ENCODE data around the gene RAB8B.
A peak's percentile ranks its signal among the peaks of the same experiment; 100 is the strongest.

RAB8B gene

GRCh38 chr15:63188926-63189871 is at the start of gene RAB8B:
RAB8B (plus strand) TSS chr15:63189606; CDS start chr15:63189625, 19 bp downstream.
- DNase-seq (ENCODE audit: low read depth, low spot score): no peak
- TF ChIP-seq POLR2AphosphoS5 (IDR thresholded peaks at IDR 0.05; ENCODE audit: borderline replicate concordance, low read depth, low read length): peak; percentile 75
- no peak for TF ChIP-seq EZH2 (IDR thresholded peaks at IDR 0.05)
- Histone ChIP-seq H3K9ac (ENCODE audit: insufficient read length) (peak within 1 kb of the TSS; percentile 77), H3K4me3 (peak within 1 kb of the TSS; percentile 90), H3K27ac (no peak within 1 kb of the TSS), H3K36me3 (ENCODE audit: insufficient read depth, low read length) (no peaks in the 10 kb centered on the region), H3K9me3 (ENCODE audit: low read depth, low read length) (no peaks in the 10 kb centered on the region)

GRCh38 chr15:63140936-63141335 is 48.5 kb upstream of the RAB8B start:
- H3K4me3 ChIP-seq: no peak overlapping the region
- no peak overlapping the region for H3K9ac ChIP-seq (ENCODE audit: insufficient read length)
- no peak for DNase-seq (ENCODE audit: low read depth, low spot score)
- no peak for TF ChIP-seq POLR2AphosphoS5 (IDR thresholded peaks at IDR 0.05; ENCODE audit: borderline replicate concordance, low read depth, low read length)
- no peak for TF ChIP-seq FOXP2 (optimal IDR thresholded peaks at IDR 0.05; ENCODE audit: control extremely low read depth, extremely low read length, insufficient read depth)
- no peak for TF ChIP-seq EZH2 (IDR thresholded peaks at IDR 0.05)
- H3K27ac ChIP-seq: no peak overlapping the region
- no peaks in the 10 kb centered on the region for H3K36me3 ChIP-seq (ENCODE audit: insufficient read depth, low read length)
- no peaks in the 10 kb centered on the region for H3K9me3 ChIP-seq (ENCODE audit: low read depth, low read length)

DNA sequence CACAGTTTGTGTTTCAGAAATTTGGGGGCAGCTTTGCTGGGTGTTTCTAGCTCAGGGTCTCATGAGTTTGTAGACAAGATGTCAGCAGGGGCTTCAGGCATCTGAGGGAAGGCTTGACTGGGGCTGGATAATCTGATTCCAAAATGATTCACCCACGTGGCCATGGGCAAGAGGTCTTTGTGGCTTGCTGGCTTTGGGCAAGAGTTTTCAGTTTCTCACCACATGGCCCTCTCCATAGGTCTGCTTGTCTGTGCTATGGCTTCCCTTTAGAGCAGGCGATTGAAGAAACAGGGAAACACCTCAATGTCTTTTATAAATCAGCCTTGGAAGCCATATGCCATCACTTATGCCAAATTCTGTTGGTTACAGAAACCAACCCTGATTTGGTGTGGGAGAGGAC is 44.0 kb upstream of the RAB8B start:
- Histone ChIP-seq H3K36me3 (ENCODE audit: insufficient read depth, low read length) (0 out of 2 replicates have a peak, but pooled peaks cover 2% of the 10 kb centered on the region), H3K27ac (no peak overlapping the region), H3K9me3 (ENCODE audit: low read depth, low read length) (no peaks in the 10 kb centered on the region), H3K4me3 (no peak overlapping the region), H3K9ac (ENCODE audit: insufficient read length) (no peak overlapping the region)
- no peak for DNase-seq (ENCODE audit: low read depth, low spot score)
- TF ChIP-seq EZH2 (IDR thresholded peaks at IDR 0.05) (no peak), FOXP2 (optimal IDR thresholded peaks at IDR 0.05; ENCODE audit: control extremely low read depth, extremely low read length, insufficient read depth) (no peak), POLR2AphosphoS5 (IDR thresholded peaks at IDR 0.05; ENCODE audit: borderline replicate concordance, low read depth, low read length) (no peak)

GRCh38 chr15:63146684-63147083 is 42.7 kb upstream of the RAB8B start:
- no peak overlapping the region for H3K4me3 ChIP-seq
- no peaks in the 10 kb centered on the region for H3K9me3 ChIP-seq (ENCODE audit: low read depth, low read length)
- H3K36me3 ChIP-seq (ENCODE audit: insufficient read depth, low read length): 0 out of 2 replicates have a peak, but pooled peaks cover 2% of the 10 kb centered on the region
- no peak for DNase-seq (ENCODE audit: low read depth, low spot score)
- TF ChIP-seq FOXP2 (optimal IDR thresholded peaks at IDR 0.05; ENCODE audit: control extremely low read depth, extremely low read length, insufficient read depth): no peak
- TF ChIP-seq EZH2 (IDR thresholded peaks at IDR 0.05): no peak
- no peak for TF ChIP-seq POLR2AphosphoS5 (IDR thresholded peaks at IDR 0.05; ENCODE audit: borderline replicate concordance, low read depth, low read length)
- no peak overlapping the region for H3K27ac ChIP-seq
- no peak overlapping the region for H3K9ac ChIP-seq (ENCODE audit: insufficient read length)

- Histone ChIP-seq H3K36me3 (ENCODE audit: insufficient read depth, low read length) (peaks cover 10% of the 10 kb centered on the region), H3K9ac (ENCODE audit: insufficient read length) (no peak overlapping the region), H3K27ac (no peak overlapping the region), H3K9me3 (ENCODE audit: low read depth, low read length) (no peaks in the 10 kb centered on the region), H3K4me3 (no peak overlapping the region)
- DNase-seq (ENCODE audit: low read depth, low spot score): no peak
- TF ChIP-seq POLR2AphosphoS5 (IDR thresholded peaks at IDR 0.05; ENCODE audit: borderline replicate concordance, low read depth, low read length) (no peak), FOXP2 (optimal IDR thresholded peaks at IDR 0.05; ENCODE audit: control extremely low read depth, extremely low read length, insufficient read depth) (no peak), EZH2 (IDR thresholded peaks at IDR 0.05) (no peak)
Measured at GRCh38 chr15:63151665-63152064, 37.7 kb upstream of the RAB8B start.

DNA sequence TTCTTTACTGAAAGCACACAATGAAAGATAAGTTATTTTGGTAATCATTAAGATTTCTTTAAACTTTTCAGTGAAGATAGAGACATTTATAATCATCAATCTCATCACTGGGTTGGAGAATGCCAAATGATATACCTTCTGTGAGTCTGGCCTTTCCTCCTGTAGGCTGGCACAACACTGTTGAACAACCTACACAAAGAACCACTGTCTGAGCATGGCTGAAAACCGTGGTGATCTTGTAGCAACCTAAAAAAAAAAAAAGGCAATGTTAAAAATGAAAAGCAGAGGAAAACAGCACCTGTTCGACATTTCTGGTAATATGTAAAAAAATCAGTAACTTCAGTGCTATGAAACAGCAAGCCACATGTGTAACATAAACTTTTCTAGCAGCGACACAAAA is 33.9 kb upstream of the RAB8B start:
- TF ChIP-seq EZH2 (IDR thresholded peaks at IDR 0.05) (no peak), POLR2AphosphoS5 (IDR thresholded peaks at IDR 0.05; ENCODE audit: borderline replicate concordance, low read depth, low read length) (no peak), FOXP2 (optimal IDR thresholded peaks at IDR 0.05; ENCODE audit: control extremely low read depth, extremely low read length, insufficient read depth) (no peak)
- H3K36me3 ChIP-seq (ENCODE audit: insufficient read depth, low read length): peaks cover 8% of the 10 kb centered on the region
- H3K9ac ChIP-seq (ENCODE audit: insufficient read length): peak overlapping the region; percentile 30
- H3K9me3 ChIP-seq (ENCODE audit: low read depth, low read length): no peaks in the 10 kb centered on the region
- peak overlapping the region; percentile 90 for H3K4me3 ChIP-seq
- no peak for DNase-seq (ENCODE audit: low read depth, low spot score)
- H3K27ac ChIP-seq: no peak overlapping the region

- H3K27ac ChIP-seq: peak overlapping the region; percentile 89; the same call in 1 of the 2 replicates
- TF ChIP-seq EZH2 (IDR thresholded peaks at IDR 0.05) (no peak), POLR2AphosphoS5 (IDR thresholded peaks at IDR 0.05; ENCODE audit: borderline replicate concordance, low read depth, low read length) (no peak), FOXP2 (optimal IDR thresholded peaks at IDR 0.05; ENCODE audit: control extremely low read depth, extremely low read length, insufficient read depth) (no peak)
- H3K36me3 ChIP-seq (ENCODE audit: insufficient read depth, low read length): peaks cover 8% of the 10 kb centered on the region
- H3K4me3 ChIP-seq: peak overlapping the region; percentile 90
- peak overlapping the region; percentile 80 for H3K9ac ChIP-seq (ENCODE audit: insufficient read length)
- H3K9me3 ChIP-seq (ENCODE audit: low read depth, low read length): no peaks in the 10 kb centered on the region
- DNase-seq (ENCODE audit: low read depth, low spot score): no peak
Measured at GRCh38 chr15:63156086-63156710, 33.2 kb upstream of the RAB8B start.

DNA sequence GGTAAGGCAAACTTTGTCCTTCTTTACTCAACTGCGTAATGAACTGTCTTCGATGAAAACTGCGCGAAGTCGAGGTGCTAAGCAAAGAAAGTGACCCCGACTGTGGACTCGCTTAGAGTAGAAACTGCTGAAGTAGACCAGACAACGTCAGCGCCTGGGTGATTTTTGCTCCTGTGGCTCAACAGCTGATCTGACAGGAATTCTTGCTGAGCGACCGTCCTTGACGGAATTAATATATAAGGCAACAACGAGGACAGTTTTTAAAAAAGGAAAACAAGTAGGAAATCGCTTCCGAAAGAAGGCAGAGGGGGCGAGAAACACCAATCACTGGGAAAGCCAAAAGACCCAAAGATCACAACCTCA is 32.7 kb upstream of the RAB8B start:
- peak overlapping the region; percentile 90 for H3K4me3 ChIP-seq
- H3K9me3 ChIP-seq (ENCODE audit: low read depth, low read length): no peaks in the 10 kb centered on the region
- DNase-seq (ENCODE audit: low read depth, low spot score): no peak
- peaks cover 8% of the 10 kb centered on the region for H3K36me3 ChIP-seq (ENCODE audit: insufficient read depth, low read length)
- peak overlapping the region; percentile 89; the same call in 1 of the 2 replicates for H3K27ac ChIP-seq
- TF ChIP-seq EZH2 (IDR thresholded peaks at IDR 0.05) (no peak), POLR2AphosphoS5 (IDR thresholded peaks at IDR 0.05; ENCODE audit: borderline replicate concordance, low read depth, low read length) (no peak), FOXP2 (optimal IDR thresholded peaks at IDR 0.05; ENCODE audit: control extremely low read depth, extremely low read length, insufficient read depth) (no peak)
- peak overlapping the region; percentile 80 for H3K9ac ChIP-seq (ENCODE audit: insufficient read length)

Measured in SK-N-MC (cell line).